ENCODE data around the gene SARNP.

SARNP gene

DNA sequence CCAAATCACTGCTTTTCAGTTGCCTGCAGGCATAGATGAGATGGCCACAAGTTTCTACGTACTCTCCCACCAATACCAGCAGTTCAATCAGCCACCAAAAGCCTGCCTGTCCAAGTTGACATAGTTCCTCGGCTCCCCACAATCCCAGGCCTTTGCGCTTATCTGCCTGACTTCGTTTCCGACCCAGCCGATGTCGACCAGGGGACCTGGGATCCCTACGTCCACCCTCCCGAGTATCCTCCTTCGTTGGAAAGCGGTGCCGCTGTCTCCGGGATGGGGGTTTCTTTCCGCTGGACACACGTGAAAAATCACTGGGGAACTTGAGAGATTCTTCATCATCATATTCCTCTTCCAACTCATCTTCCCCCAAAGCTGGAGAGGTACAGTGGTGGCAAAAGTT lies 10.3 kb upstream of the SARNP start:
- TF ChIP-seq, protein P1, sequence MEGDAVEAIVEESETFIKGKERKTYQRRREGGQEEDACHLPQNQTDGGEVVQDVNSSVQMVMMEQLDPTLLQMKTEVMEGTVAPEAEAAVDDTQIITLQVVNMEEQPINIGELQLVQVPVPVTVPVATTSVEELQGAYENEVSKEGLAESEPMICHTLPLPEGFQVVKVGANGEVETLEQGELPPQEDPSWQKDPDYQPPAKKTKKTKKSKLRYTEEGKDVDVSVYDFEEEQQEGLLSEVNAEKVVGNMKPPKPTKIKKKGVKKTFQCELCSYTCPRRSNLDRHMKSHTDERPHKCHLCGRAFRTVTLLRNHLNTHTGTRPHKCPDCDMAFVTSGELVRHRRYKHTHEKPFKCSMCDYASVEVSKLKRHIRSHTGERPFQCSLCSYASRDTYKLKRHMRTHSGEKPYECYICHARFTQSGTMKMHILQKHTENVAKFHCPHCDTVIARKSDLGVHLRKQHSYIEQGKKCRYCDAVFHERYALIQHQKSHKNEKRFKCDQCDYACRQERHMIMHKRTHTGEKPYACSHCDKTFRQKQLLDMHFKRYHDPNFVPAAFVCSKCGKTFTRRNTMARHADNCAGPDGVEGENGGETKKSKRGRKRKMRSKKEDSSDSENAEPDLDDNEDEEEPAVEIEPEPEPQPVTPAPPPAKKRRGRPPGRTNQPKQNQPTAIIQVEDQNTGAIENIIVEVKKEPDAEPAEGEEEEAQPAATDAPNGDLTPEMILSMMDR (conservative IDR thresholded peaks at IDR 0.05; ENCODE audit: low read depth, low read length): no peak
- no peak for DNase-seq (ENCODE audit: low read depth)
- H3K4me3 ChIP-seq (ENCODE audit: low read depth, low read length): no peak overlapping the region

DNA sequence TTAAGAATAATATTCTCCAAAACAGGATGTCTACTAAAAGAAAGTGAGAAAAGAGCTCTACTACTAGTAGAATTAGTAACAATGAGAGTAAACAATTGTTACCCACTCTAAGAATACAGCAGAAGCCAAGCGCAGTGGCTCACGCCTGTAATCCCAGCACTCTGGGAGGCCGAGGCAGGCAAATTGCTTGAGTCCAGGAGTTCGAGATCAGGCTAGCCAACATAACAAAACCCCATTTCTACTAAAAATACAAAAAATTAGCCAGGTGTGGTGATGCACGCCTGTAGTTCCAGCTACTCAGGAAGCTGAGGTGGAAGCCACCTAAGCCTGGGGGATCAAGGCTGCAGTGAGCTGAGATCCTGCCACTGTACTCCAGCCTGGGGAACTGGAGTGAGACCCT lies 7.2 kb upstream of the SARNP start:
- TF ChIP-seq, protein P1 (conservative IDR thresholded peaks at IDR 0.05; ENCODE audit: low read depth, low read length): no peak
- H3K4me3 ChIP-seq (ENCODE audit: low read depth, low read length): no peak overlapping the region
- DNase-seq (ENCODE audit: low read depth): no peak

DNA sequence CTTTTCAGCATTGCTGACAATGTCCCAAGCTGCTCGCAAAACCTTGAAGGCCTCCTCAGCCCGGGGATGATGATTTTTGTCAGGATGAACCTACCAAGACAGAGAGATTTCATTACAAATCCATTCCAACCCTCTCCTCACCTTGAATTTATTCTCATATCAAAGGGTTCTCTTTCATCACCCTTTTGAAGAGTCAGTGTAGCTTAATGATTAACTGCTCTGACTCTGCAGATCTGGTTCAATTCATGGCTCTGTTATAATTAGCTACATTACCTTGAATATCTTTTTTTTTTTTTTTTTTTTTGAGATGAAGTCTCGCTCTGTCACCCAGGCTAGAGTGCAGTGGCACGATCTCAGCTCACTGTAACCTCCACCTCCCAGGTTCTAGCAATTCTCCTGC lies 5.9 kb upstream of the SARNP start:
- no peak for DNase-seq (ENCODE audit: low read depth)
- TF ChIP-seq, protein P1 (conservative IDR thresholded peaks at IDR 0.05; ENCODE audit: low read depth, low read length): no peak
- H3K4me3 ChIP-seq (ENCODE audit: low read depth, low read length): no peak overlapping the region

DNA sequence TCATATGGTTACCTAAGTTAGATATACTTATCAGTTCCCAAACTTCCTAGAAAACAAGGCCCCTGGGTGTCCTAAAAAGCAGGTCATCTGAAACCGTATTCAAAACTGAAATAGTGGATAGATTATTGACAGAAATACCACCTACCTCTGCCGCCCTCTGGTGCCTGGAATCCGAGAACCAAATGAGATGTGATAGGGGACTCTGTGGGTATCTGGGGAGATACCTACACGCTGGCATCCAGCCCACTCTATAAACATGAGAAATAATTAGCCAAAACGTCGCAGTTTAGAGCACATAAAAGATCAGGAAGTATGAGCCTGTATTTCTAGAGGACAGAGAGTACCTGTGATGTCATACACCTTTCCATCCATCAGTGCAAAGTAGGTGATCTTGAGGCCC lies 4.7 kb upstream of the SARNP start:
- H3K4me3 ChIP-seq (ENCODE audit: low read depth, low read length): no peak overlapping the region
- TF ChIP-seq, protein P1 (conservative IDR thresholded peaks at IDR 0.05; ENCODE audit: low read depth, low read length): peak; percentile 59
- DNase-seq (ENCODE audit: low read depth): peak; percentile 24

DNA sequence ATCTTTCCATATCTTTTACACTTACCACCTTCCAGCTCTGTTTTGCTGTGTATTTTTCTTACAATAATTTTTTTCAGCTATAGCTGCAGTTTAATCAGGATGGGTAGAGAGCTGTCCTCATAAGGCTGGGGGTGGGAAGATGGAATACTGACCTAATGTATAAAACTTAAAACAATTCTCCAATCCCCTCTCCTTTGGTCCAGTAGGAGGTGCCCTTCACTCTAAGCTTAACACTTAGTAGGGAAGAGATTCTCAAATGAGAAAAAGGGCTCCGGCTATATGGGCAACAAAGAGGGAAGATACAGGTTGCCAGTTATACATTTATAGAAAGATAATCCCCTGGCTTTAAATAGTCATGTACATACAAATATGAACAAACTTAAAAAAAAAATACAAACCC lies 3.2 kb upstream of the SARNP start:
- DNase-seq (ENCODE audit: low read depth): peak; percentile 55
- no peak overlapping the region for H3K4me3 ChIP-seq (ENCODE audit: low read depth, low read length)
- TF ChIP-seq, protein P1 (conservative IDR thresholded peaks at IDR 0.05; ENCODE audit: low read depth, low read length): peak; percentile 54

DNA sequence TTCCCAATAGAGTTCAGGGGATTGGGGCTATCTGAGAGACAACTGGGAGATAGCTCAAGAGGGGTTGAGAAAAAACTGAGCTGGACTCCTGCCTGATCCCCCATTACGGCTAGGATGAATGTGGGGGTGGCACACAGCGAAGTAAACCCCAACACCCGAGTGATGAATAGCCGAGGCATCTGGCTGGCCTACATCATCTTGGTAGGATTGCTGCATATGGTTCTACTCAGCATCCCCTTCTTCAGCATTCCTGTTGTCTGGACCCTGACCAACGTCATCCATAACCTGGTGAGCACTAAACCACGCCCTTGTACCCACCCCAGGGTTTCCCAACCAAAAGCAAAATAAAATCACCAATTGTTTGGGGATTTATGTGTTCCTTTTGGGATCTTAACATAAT lies 1.4 kb upstream of the SARNP start:
- DNase-seq (ENCODE audit: low read depth): no peak
- TF ChIP-seq, protein P1 (conservative IDR thresholded peaks at IDR 0.05; ENCODE audit: low read depth, low read length): no peak
- H3K4me3 ChIP-seq (ENCODE audit: low read depth, low read length): peak overlapping the region; percentile 91

DNA sequence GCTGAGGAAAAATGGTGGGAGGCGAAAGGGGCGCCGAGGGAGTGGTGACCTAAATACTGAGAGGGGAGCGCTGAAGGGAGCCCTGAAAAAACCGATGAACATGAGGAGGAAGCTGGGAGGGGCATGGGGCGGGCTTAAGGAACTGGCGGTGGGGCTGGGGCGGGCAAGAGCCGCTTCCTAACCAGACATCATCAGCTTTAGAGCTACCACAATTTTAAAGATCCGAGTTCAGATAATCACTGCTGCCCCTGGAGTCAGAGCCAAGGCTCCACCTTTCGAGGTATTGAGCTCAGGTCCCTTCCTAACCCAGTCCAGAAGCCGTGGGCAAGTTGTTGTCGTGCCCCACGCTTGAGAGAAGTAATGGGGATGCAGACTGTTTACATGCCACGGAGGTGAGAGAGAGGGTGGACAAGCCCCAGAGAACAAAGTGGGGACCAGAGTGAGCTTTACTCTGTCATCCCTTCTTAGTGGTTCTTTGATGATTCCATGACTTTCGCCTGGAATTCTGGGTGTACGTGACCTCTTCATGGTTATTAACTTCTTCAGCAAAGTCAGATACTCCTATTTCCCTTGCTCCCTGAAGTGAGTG lies 710 bp upstream of the SARNP start:
- TF ChIP-seq, protein P1 (conservative IDR thresholded peaks at IDR 0.05; ENCODE audit: low read depth, low read length): no peak
- no peak for DNase-seq (ENCODE audit: low read depth)
- peak overlapping the region; percentile 91 for H3K4me3 ChIP-seq (ENCODE audit: low read depth, low read length)
